Endothelial cell (in vitro differentiated cells): ENCODE data around the gene LMO3. TPM values are rescaled to one million over a fixed set of nuclear protein-coding genes. Genes with fewer than 3 reads are reported as not detected.

ENCODE experiments used
- DNase-seq: peaks from one replicate; pipeline ENCODE4 v3.0.0; 2021; ENCODE audit warnings: low spot score
- H3K27ac Mint-ChIP-seq: one replicate; pipeline ENCODE4 v1.8.0; 2021; ENCODE audit warnings: mixed read lengths, inconsistent platforms; ENCODE audit not compliant: unreplicated experiment
- H3K27me3 Mint-ChIP-seq: one replicate; pipeline ENCODE4 v1.8.0; 2021; ENCODE audit warnings: mild to moderate bottlenecking, moderate library complexity, mixed read lengths, inconsistent platforms; ENCODE audit not compliant: unreplicated experiment
- H3K36me3 Mint-ChIP-seq: one replicate; pipeline ENCODE4 v1.8.0; 2021; ENCODE audit warnings: mild to moderate bottlenecking, low read depth, mixed read lengths, inconsistent platforms; ENCODE audit not compliant: unreplicated experiment
- H3K4me1 Mint-ChIP-seq: one replicate; pipeline ENCODE4 v1.8.0; 2021; ENCODE audit warnings: mild to moderate bottlenecking, mixed read lengths, inconsistent platforms; ENCODE audit not compliant: unreplicated experiment
- H3K4me3 Mint-ChIP-seq: one replicate; pipeline ENCODE4 v1.8.0; 2021; ENCODE audit warnings: mild to moderate bottlenecking, mixed read lengths, inconsistent platforms; ENCODE audit not compliant: unreplicated experiment
- H3K9me3 Mint-ChIP-seq: one replicate; pipeline ENCODE4 v1.8.0; 2021; ENCODE audit warnings: mixed read lengths, inconsistent platforms; ENCODE audit not compliant: unreplicated experiment
- total RNA-seq: library from RNA; stranded (reverse); fragmentation: NEBNext Ultra II Directional; extraction: Animal tissue kit (Norgen Biotek cat#: 25700); gene quantifications from one replicate; pipeline ENCODE4 v1.2.1, GENCODE V29; 2021; ENCODE audit not compliant: unreplicated experiment
- TF ChIP-seq, protein P1 (sequence below): fragments of 200-600 bp; sonication (generic); IDR thresholded peaks from one replicate; pipeline ENCODE4 v1.5.0; 2021; ENCODE audit warnings: antibody characterized with exemption; ENCODE audit not compliant: unreplicated experiment

LMO3 gene
- total RNA-seq, 1 donor from 2014 or later = not detected

DNA sequence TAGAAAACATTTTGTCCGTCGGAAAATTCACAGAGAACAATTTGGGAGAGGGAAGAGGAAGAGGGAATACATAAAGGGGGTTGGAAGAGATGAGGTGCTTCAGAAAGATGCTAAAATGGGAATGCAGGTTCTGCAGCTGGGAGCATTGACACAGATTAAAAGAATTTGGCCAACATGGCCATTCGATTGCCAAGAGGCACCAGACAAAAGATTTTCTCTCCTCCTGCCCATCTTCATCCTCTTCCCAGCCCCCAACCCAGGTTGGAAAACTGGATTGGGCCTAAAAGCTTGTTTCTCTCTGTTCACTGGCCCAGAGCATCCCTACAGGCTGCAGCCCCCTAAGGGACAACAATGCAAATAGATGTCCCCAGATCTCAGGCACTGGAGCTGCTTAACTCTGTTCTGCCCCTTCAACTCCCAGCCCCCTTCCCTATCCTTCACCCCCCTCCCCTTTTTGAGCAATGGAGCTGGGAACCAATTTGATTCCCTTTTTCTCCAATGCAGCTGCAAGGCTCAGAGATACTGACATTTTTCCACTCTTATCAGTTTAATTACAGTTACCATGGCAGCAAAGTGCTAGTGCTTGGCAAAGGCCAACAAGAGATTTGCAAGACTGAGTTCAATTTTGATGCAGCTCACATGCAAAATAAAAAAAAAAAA lies 1.9 kb downstream of the LMO3 start:
- no peak overlapping the region for H3K4me3 Mint-ChIP-seq
- H3K4me1 Mint-ChIP-seq = peaks cover 18% of the 10 kb centered on the region
- H3K9me3 Mint-ChIP-seq = no peaks in the 10 kb centered on the region
- H3K27ac Mint-ChIP-seq = no peak overlapping the region
- TF ChIP-seq, protein P1, sequence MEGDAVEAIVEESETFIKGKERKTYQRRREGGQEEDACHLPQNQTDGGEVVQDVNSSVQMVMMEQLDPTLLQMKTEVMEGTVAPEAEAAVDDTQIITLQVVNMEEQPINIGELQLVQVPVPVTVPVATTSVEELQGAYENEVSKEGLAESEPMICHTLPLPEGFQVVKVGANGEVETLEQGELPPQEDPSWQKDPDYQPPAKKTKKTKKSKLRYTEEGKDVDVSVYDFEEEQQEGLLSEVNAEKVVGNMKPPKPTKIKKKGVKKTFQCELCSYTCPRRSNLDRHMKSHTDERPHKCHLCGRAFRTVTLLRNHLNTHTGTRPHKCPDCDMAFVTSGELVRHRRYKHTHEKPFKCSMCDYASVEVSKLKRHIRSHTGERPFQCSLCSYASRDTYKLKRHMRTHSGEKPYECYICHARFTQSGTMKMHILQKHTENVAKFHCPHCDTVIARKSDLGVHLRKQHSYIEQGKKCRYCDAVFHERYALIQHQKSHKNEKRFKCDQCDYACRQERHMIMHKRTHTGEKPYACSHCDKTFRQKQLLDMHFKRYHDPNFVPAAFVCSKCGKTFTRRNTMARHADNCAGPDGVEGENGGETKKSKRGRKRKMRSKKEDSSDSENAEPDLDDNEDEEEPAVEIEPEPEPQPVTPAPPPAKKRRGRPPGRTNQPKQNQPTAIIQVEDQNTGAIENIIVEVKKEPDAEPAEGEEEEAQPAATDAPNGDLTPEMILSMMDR = no peak
- H3K27me3 Mint-ChIP-seq = peaks cover 7% of the 10 kb centered on the region
- no peaks in the 10 kb centered on the region for H3K36me3 Mint-ChIP-seq
- no peak for DNase-seq

DNA sequence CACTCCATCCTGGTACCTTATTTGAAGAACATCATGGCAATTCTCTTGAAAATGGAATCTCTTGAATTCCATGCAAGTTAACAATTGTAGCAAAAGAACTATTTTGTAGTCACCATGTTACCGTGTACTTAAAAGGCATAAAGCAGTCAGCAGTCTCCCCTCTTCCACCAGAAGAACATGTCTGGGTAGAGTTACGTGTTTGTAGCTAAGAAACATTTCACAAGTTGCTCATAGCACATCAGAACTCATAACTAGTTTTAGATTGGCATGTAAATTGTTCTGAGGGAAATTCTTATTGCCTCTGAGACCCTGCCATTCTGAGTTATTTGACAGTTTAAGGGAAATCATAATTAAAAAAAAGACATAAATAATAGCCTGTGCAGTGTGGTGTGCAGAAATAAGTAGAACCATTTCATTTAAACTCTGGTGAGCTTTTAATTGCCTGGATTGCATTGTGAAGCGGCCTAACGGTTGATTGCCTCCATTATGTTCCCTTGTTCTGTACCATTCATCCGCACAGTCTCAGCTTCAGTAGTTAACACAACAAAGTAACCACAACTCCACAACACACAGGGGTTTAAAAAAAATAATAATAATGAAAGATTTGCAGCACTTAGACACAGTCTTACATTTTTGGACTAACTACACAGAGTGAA lies 2.6 kb downstream of the LMO3 start:
- H3K4me1 Mint-ChIP-seq = peaks cover 14% of the 10 kb centered on the region
- no peak overlapping the region for H3K27ac Mint-ChIP-seq
- TF ChIP-seq, protein P1 = no peak
- H3K4me3 Mint-ChIP-seq = no peak overlapping the region
- H3K36me3 Mint-ChIP-seq = no peaks in the 10 kb centered on the region
- H3K9me3 Mint-ChIP-seq = no peaks in the 10 kb centered on the region
- H3K27me3 Mint-ChIP-seq = peaks cover 7% of the 10 kb centered on the region
- DNase-seq = no peak

DNA sequence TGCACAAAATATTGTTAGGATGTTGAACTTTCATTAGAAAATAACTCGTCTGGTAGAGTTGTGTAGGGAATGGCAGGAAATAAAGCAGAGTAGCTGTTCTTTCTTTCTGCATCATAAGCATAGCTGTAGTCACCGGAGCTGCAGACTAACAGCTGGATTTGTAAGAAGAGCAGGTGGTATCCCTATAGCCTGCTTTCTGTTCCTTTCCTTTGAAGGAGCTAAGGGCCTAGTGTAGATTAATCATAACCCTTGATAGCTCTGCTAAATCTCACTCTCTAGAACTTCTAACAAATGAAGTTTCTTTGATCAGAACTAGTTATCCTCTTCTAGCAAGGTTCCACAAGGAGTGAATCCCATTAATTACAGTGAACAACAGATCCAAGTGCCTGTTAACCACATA lies 3.5 kb downstream of the LMO3 start:
- Mint-ChIP-seq H3K4me3 (no peak overlapping the region), H3K4me1 (peaks cover 12% of the 10 kb centered on the region), H3K36me3 (no peaks in the 10 kb centered on the region), H3K27me3 (peaks cover 7% of the 10 kb centered on the region), H3K27ac (no peak overlapping the region), H3K9me3 (no peaks in the 10 kb centered on the region)
- TF ChIP-seq, protein P1 = no peak
- DNase-seq = no peak

DNA sequence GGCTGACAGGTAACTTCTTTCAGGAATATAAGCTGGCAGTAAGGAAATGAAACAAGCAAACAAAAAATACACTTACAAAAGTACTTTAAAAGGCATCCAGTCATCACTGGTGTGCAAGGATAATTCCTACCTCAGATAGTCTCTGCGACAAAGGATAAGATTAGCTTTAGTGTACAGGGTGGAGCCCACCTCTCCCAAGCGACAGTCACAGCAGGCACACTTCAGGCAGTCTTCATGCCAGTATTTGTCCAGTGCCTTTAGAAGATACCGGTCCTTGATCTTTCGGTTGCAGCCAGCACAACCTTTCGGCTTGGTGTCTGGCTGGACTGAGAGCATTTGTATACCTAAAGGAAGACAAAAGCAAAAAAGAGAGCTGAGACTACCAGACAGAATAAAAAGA lies 5.4 kb downstream of the LMO3 start:
- H3K4me3 Mint-ChIP-seq = no peak overlapping the region
- no peak for DNase-seq
- no peaks in the 10 kb centered on the region for H3K9me3 Mint-ChIP-seq
- H3K27ac Mint-ChIP-seq = no peak overlapping the region
- H3K4me1 Mint-ChIP-seq = peaks cover 3% of the 10 kb centered on the region
- TF ChIP-seq, protein P1 = no peak
- H3K36me3 Mint-ChIP-seq = no peaks in the 10 kb centered on the region
- H3K27me3 Mint-ChIP-seq = peaks cover 2% of the 10 kb centered on the region

DNA sequence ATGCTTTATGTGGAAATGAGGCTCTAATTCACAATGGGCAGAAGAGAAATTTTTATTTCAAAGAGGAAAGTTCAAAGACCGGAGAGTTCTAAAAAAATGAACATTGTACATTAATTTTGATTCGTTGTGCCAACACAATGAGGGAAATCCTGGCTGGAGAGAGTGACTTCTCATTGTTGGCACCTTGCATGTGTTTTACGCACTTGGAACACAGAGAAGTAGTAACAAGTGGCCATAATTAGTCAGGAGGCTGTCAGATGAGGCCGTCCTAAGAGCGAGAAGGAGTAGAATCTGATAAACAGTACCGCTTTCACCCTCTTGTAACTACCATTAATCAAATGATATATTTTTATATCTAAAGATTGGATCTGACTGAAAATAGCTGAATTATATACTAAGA lies 6.9 kb downstream of the LMO3 start:
- no peaks in the 10 kb centered on the region for H3K4me1 Mint-ChIP-seq
- no peaks in the 10 kb centered on the region for H3K27me3 Mint-ChIP-seq
- no peak for DNase-seq
- H3K36me3 Mint-ChIP-seq = no peaks in the 10 kb centered on the region
- no peak overlapping the region for H3K27ac Mint-ChIP-seq
- H3K9me3 Mint-ChIP-seq = no peaks in the 10 kb centered on the region
- TF ChIP-seq, protein P1 = no peak
- H3K4me3 Mint-ChIP-seq = no peak overlapping the region
